ENCODE data around the gene VASH1. TPM values are rescaled to one million over a fixed set of nuclear protein-coding genes. Genes with fewer than 3 reads are reported as not detected.

Gene VASH1
- total and polyA plus RNA-seq, 12 donors, result 9.1 to 20.2 (median 13.4) TPM

DNA sequence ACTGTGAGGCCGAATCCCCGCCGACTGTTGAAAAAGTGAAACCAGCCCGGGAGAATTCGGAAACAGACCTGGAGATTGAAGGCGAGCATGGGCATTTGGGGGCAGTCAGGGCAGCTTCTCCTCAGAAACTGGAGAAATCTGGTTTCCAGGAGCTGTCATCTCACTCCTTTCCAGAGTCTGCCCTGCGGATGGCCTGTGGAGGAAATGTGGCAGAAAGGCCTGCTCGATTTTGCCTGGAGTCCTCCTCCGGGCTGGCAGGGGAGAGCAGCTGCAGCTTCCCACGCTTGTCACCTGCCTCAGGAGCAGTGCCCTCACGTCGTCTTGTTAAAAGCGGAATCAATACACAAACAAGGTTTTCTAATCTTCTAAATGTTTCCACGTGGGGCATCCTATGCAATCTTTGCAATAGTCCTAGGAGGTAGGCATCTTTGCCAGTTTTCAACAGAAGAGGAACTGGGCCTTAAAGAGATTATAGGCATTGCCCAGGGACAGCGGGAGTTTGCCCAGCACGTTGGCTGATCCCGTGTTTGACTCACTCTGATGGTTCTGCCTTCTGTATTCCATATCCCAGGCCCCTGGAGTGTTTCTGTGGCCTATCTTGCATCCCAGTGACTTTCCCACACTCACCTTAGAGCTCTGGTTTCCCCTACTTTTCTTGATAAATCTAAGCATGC lies 67.2 kb downstream of the VASH1 start:
- WGBS, 2 donors, result 65 to 67% methylated on average over 17 of the region's 17 CpGs
- intact Hi-C loops (cut with DNase I), result no loop called here
- H3K4me3 ChIP-seq, result peak overlapping the region in 9 of 10 donors; percentile 7 to 50 (median 34)
- ATAC-seq (peak in 2 of 8 donors; percentile 2 to 3), DNase-seq (no peak)
- peak overlapping the region; percentile 2 to 85 (median 80) for H3K27ac ChIP-seq
- TF ChIP-seq, protein P1, sequence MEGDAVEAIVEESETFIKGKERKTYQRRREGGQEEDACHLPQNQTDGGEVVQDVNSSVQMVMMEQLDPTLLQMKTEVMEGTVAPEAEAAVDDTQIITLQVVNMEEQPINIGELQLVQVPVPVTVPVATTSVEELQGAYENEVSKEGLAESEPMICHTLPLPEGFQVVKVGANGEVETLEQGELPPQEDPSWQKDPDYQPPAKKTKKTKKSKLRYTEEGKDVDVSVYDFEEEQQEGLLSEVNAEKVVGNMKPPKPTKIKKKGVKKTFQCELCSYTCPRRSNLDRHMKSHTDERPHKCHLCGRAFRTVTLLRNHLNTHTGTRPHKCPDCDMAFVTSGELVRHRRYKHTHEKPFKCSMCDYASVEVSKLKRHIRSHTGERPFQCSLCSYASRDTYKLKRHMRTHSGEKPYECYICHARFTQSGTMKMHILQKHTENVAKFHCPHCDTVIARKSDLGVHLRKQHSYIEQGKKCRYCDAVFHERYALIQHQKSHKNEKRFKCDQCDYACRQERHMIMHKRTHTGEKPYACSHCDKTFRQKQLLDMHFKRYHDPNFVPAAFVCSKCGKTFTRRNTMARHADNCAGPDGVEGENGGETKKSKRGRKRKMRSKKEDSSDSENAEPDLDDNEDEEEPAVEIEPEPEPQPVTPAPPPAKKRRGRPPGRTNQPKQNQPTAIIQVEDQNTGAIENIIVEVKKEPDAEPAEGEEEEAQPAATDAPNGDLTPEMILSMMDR (IDR thresholded peaks at IDR 0.05), result no peak
- no peaks in the 10 kb centered on the region for H3K27me3 ChIP-seq
- peaks cover 0 to 7% (median 0%) of the 10 kb centered on the region in 11 donors for H3K9me3 ChIP-seq
- H3K4me1 ChIP-seq, result peaks cover 0 to 55% (median 22%) of the 10 kb centered on the region in 9 donors
- peaks cover 0 to 3% (median 0%) of the 10 kb centered on the region in 9 donors for H3K36me3 ChIP-seq

DNA sequence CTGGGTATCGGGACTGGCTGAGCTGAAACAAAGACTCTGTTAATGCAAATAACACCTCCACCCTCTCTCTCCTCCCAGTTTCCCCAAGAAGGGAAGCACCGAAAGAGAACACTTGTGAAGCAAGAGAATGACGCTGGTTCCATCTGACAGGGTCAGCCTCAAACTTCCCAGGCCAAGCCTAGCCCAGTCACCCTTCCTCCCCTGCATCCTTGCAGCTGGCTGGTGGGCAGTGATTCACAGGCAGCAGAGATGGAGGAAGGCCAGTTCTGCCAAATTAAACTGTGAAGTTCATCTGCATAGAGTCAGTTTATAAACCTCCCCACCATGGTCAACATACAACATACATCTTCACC lies 67.7 kb downstream of the VASH1 start:
- Histone ChIP-seq H3K4me3 (peak overlapping the region in 2 of 10 donors; percentile 15 to 50), H3K27ac (peak overlapping the region; percentile 18 to 85 (median 80)), H3K4me1 (peaks cover 0 to 55% (median 22%) of the 10 kb centered on the region in 9 donors), H3K9me3 (peaks cover 0 to 7% (median 0%) of the 10 kb centered on the region in 11 donors), H3K36me3 (peaks cover 0 to 8% (median 0%) of the 10 kb centered on the region in 9 donors), H3K27me3 (no peaks in the 10 kb centered on the region)
- WGBS, 2 donors, result 56 to 61% methylated on average over 3 of the region's 3 CpGs
- intact Hi-C loops (cut with DNase I), result no loop called here
- TF ChIP-seq, protein P1 (IDR thresholded peaks at IDR 0.05), result no peak
- ATAC-seq (peak; percentile 21 to 86 (median 75)), DNase-seq (peak; percentile 33 to 55)

DNA sequence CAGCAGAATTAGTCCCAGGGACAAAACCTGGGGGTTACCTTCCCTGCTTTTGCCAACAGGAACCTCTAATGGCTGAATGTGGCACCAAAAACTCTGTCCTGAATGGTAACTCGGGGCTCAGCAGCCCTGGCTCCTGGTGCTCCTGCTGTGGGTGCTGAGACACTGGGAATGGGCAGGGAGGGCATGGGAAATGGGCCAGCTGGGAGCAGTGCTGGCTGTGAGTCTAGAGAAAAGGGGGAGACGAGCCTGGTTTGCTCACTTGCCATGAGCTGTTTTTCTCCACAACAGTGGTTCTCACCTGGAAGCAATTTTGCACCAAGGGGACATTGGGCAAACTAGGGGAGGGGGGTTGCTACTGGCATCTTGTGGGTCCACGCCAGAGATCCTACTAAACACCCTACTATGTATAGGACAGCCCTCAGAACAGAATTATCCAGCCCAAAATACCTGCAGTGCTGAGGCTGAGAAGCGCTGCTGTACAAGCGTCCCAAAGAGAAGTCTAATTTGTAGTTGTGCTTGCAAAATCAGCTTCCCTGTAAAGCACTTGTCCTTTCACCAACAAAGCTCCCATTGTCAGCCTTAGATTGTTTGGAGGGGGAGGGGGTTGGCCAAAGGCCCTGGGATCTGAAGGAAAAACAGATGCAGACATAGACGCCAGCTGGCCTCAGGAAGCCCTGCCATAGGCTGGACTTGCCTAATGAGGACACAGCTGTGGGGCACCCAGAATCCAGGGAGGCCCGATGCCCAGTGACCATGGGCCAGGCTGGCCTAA lies 68.6 kb downstream of the VASH1 start:
- H3K9me3 ChIP-seq, result peaks cover 0 to 7% (median 0%) of the 10 kb centered on the region in 11 donors
- 62 to 64% methylated on average over 7 of the region's 7 CpGs for WGBS, 2 donors
- H3K36me3 ChIP-seq, result peaks cover 0 to 17% (median 0%) of the 10 kb centered on the region in 9 donors
- H3K4me1 ChIP-seq, result peaks cover 0 to 55% (median 22%) of the 10 kb centered on the region in 9 donors
- DNase-seq (peak; percentile 67 to 77), ATAC-seq (peak; percentile 61 to 80 (median 70))
- TF ChIP-seq, protein P1 (IDR thresholded peaks at IDR 0.05), result no peak
- intact Hi-C loops (cut with DNase I), result no loop called here
- no peaks in the 10 kb centered on the region for H3K27me3 ChIP-seq
- no peak overlapping the region for H3K4me3 ChIP-seq
- peak overlapping the region; percentile 18 to 85 (median 80) for H3K27ac ChIP-seq

DNA sequence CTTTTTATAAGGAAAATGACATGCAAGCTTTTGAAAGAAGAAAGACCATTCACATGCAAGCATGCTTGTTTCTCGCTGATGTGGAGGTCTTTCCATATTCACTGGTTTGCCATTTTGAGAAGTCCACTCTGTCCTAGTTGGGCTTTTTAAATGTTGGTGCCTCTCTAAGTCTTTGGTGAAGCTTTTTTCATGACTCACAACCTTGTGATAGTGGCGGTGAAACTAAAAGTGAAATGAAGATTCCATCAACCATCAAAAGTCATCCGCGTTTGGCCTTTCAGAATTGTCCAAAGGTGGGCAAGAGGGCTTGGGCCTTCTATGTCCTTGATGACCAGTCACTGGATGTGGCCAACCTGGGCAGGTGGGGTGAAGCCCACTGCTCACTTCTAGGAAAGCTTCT lies 69.3 kb downstream of the VASH1 start:
- ATAC-seq (no peak), DNase-seq (no peak)
- Histone ChIP-seq H3K27ac (peak overlapping the region in 9 of 10 donors; percentile 79 to 85 (median 81)), H3K36me3 (peaks cover 0 to 18% (median 0%) of the 10 kb centered on the region in 9 donors), H3K27me3 (no peaks in the 10 kb centered on the region), H3K9me3 (peaks cover 0 to 7% (median 0%) of the 10 kb centered on the region in 11 donors), H3K4me3 (no peak overlapping the region), H3K4me1 (peaks cover 0 to 55% (median 22%) of the 10 kb centered on the region in 9 donors)
- intact Hi-C loops (cut with DNase I), result no loop called here
- 92 to 96% methylated on average over 4 of the region's 4 CpGs for WGBS, 2 donors
- TF ChIP-seq, protein P1 (IDR thresholded peaks at IDR 0.05), result no peak
